ENCODE data around the gene TNNT3.

- TF ChIP-seq CTCF (IDR thresholded peaks at IDR 0.05) = no peak
- no peak for TF ChIP-seq POLR2A (IDR thresholded peaks at IDR 0.05)
Observed at GRCh38 chr11:1969035-1969434, 49.5 kb downstream of the TNNT3 start.
